Memory B cell (primary cell): ENCODE data around the gene SLC6A5.

Source experiments
- ATAC-seq: fragments of 150-1000 bp; cut with Tn5 transposase; 2 replicates; pipeline ENCODE4 v1.10.0; 2021; ENCODE audit warnings: low read depth, mild to moderate bottlenecking, moderate library complexity
- DNase-seq, 2 donors: peaks; one replicate each; pipeline ENCODE4 v3.0.0; 2022; ENCODE audit warnings: low spot score in 2 of 2
- H3K27ac Mint-ChIP-seq: one replicate; pipeline ENCODE4 v1.8.0; 2022; ENCODE audit warnings: mild to moderate bottlenecking, moderate library complexity, mixed read lengths
- H3K27me3 Mint-ChIP-seq: one replicate; pipeline ENCODE4 v1.8.0; 2022; ENCODE audit warnings: mixed read lengths
- H3K36me3 Mint-ChIP-seq: one replicate; pipeline ENCODE4 v1.8.0; 2022; ENCODE audit warnings: mild to moderate bottlenecking, mixed read lengths
- H3K4me1 Mint-ChIP-seq: one replicate; pipeline ENCODE4 v1.8.0; 2022; ENCODE audit warnings: mixed read lengths
- H3K4me3 Mint-ChIP-seq: one replicate; pipeline ENCODE4 v1.8.0; 2022; ENCODE audit warnings: mild to moderate bottlenecking, moderate library complexity, mixed read lengths
- H3K9me3 Mint-ChIP-seq: one replicate; pipeline ENCODE4 v1.8.0; 2022; ENCODE audit warnings: mixed read lengths

Gene SLC6A5

DNA sequence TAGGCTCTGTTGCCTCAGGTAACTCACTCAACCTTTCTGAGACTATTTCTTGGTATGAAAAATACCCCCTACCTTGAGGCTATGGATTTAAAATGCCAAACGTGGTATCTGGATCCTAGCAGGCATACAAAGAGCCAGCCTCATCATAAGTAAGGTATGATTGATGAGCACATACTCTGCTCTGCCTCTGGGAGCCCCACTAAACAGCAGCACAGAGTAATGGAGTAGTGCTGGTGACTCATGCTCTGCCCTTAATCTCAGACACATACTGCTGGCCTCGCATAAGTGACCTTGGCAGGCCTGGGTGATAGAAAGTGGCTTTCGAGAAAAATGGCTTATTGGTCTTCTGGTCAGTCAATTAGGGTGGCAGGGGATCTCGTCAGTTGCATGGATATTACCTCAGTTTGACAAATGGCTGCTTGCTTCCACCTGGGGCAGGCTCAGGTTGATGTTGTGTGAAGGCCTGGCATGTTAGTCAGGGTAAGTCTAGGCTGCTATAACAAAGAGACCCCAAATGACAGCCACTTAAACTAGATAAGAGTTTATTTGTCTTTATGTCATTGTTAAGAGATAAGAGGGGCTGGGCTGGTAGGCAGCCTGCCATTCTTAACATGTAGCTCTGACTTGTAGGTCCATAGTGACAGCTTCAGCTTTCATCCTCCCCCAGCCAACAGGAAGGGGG is 15.2 kb upstream of the SLC6A5 start:
- no peaks in the 10 kb centered on the region for H3K36me3 Mint-ChIP-seq
- ATAC-seq: no peak

GRCh38 chr11:20589796-20590195 is 9.6 kb upstream of the SLC6A5 start:
- H3K27me3 Mint-ChIP-seq: peaks cover 11% of the 10 kb centered on the region

More for the DNA sequence above, 15.2 kb upstream of the SLC6A5 start:
- no peak for DNase-seq
- Mint-ChIP-seq H3K4me1 (no peaks in the 10 kb centered on the region), H3K9me3 (peaks cover 1% of the 10 kb centered on the region), H3K27me3 (peaks cover 6% of the 10 kb centered on the region), H3K4me3 (no peak overlapping the region), H3K27ac (no peak overlapping the region)

DNA sequence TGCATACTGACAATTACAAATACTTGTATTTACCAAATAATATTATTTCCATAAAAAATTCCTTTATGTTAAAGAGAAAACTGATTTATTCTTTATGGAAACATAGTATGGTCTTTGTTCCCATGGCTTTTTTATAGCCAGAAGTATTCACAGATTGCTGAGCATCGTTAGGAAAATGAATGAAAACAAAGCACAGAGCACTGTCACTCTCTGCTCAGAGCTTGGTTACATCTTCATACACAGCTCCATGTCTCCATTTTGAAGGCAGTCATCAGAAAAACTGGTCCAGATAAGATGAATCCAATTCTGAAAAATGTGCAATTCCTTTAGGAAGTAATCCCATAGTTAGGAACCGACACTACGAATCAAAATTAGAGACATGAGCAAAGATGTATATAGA is 9.0 kb upstream of the SLC6A5 start:
- ATAC-seq: no peak
- Mint-ChIP-seq H3K9me3 (no peaks in the 10 kb centered on the region), H3K36me3 (no peaks in the 10 kb centered on the region), H3K27me3 (peaks cover 11% of the 10 kb centered on the region), H3K4me3 (no peak overlapping the region), H3K27ac (no peak overlapping the region), H3K4me1 (no peaks in the 10 kb centered on the region)
- DNase-seq: no peak

More at GRCh38 chr11:20589796-20590195, 9.6 kb upstream of the SLC6A5 start:
- H3K4me3 Mint-ChIP-seq: no peak overlapping the region
- H3K4me1 Mint-ChIP-seq: no peaks in the 10 kb centered on the region
- ATAC-seq (no peak), DNase-seq (no peak)
- H3K36me3 Mint-ChIP-seq: no peaks in the 10 kb centered on the region
- H3K9me3 Mint-ChIP-seq: no peaks in the 10 kb centered on the region
- no peak overlapping the region for H3K27ac Mint-ChIP-seq

- H3K9me3 Mint-ChIP-seq: no peaks in the 10 kb centered on the region
- peaks cover 13% of the 10 kb centered on the region for H3K27me3 Mint-ChIP-seq
- DNase-seq (no peak), ATAC-seq (no peak)
- H3K36me3 Mint-ChIP-seq: no peaks in the 10 kb centered on the region
- H3K4me3 Mint-ChIP-seq: no peak overlapping the region
- no peak overlapping the region for H3K27ac Mint-ChIP-seq
- no peaks in the 10 kb centered on the region for H3K4me1 Mint-ChIP-seq
Observed at GRCh38 chr11:20592741-20593140, 6.7 kb upstream of the SLC6A5 start.

- peaks cover 15% of the 10 kb centered on the region for H3K27me3 Mint-ChIP-seq
Observed at GRCh38 chr11:20594274-20595061, 4.9 kb upstream of the SLC6A5 start.

DNA sequence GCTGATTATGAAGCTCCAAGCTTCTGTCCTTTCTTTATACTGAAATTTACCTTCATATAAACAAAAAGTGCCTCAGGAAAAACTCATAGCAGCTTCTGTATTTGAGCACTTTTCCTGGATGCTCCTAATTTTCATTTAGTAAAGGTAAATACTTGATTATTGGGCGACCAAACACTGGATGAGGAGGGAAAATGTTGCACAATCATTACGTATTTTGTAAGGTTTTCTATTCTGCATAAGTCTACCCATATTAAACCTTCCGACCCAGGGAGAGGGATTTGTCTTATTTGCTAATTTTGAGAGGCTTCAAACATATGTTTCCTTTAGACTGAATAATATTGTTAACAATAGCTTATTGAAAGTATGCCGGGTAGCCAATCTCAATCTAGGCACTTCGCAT is 4.3 kb upstream of the SLC6A5 start:
- peaks cover 20% of the 10 kb centered on the region for H3K27me3 Mint-ChIP-seq
- ATAC-seq (no peak), DNase-seq (no peak)
- H3K4me1 Mint-ChIP-seq: no peaks in the 10 kb centered on the region
- H3K36me3 Mint-ChIP-seq: no peaks in the 10 kb centered on the region
- H3K9me3 Mint-ChIP-seq: peaks cover 3% of the 10 kb centered on the region
- H3K27ac Mint-ChIP-seq: no peak overlapping the region
- H3K4me3 Mint-ChIP-seq: no peak overlapping the region

More at GRCh38 chr11:20594274-20595061, 4.9 kb upstream of the SLC6A5 start:
- no peak overlapping the region for H3K4me3 Mint-ChIP-seq
- H3K4me1 Mint-ChIP-seq: no peaks in the 10 kb centered on the region
- H3K9me3 Mint-ChIP-seq: no peaks in the 10 kb centered on the region
- no peaks in the 10 kb centered on the region for H3K36me3 Mint-ChIP-seq
- no peak overlapping the region for H3K27ac Mint-ChIP-seq
- DNase-seq (no peak), ATAC-seq (no peak)

GRCh38 chr11:20596205-20597153 is 2.9 kb upstream of the SLC6A5 start:
- DNase-seq: no peak
- H3K4me3 Mint-ChIP-seq: no peak overlapping the region
- ATAC-seq: no peak
- no peak overlapping the region for H3K27ac Mint-ChIP-seq
- H3K4me1 Mint-ChIP-seq: no peaks in the 10 kb centered on the region
- H3K27me3 Mint-ChIP-seq: peaks cover 24% of the 10 kb centered on the region
- peaks cover 4% of the 10 kb centered on the region for H3K9me3 Mint-ChIP-seq
- no peaks in the 10 kb centered on the region for H3K36me3 Mint-ChIP-seq

- no peak for ATAC-seq
- Mint-ChIP-seq H3K4me1 (no peaks in the 10 kb centered on the region), H3K27ac (no peak overlapping the region), H3K9me3 (peaks cover 4% of the 10 kb centered on the region), H3K4me3 (no peak overlapping the region), H3K27me3 (peaks cover 24% of the 10 kb centered on the region), H3K36me3 (no peaks in the 10 kb centered on the region)
- DNase-seq: no peak
Observed at GRCh38 chr11:20597154-20597679, 2.2 kb upstream of the SLC6A5 start.

GRCh38 chr11:20597680-20598484 is 1.5 kb upstream of the SLC6A5 start:
- Mint-ChIP-seq H3K9me3 (peaks cover 4% of the 10 kb centered on the region), H3K4me3 (no peak overlapping the region), H3K27me3 (peaks cover 28% of the 10 kb centered on the region), H3K36me3 (no peaks in the 10 kb centered on the region), H3K4me1 (no peaks in the 10 kb centered on the region), H3K27ac (no peak overlapping the region)
- ATAC-seq (no peak), DNase-seq (no peak)

DNA sequence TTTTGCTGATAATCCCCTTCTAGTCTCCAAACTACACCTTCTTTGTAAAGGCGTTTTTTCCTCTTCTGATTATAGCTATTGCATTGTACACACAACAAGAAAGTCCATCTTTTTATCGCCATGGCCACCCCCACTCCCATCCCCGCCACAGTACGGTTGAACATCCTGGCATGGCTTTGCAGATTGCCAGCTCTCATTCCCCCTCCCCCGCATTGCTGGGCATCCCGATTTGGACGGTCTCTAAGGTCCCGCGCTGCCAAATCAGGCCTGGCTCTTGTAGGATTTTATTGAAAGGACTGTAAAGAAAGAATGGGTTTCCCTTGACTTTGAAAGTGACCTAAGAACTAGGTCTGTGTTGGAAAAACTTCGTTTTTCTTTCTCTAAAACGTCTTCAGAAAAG is 916 bp upstream of the SLC6A5 start:
- Mint-ChIP-seq H3K9me3 (peaks cover 4% of the 10 kb centered on the region), H3K4me1 (no peaks in the 10 kb centered on the region), H3K27me3 (peaks cover 29% of the 10 kb centered on the region), H3K4me3 (no peak overlapping the region), H3K36me3 (no peaks in the 10 kb centered on the region), H3K27ac (no peak overlapping the region)
- no peak for DNase-seq
- ATAC-seq: no peak

- H3K4me3 Mint-ChIP-seq: no peak overlapping the region
- H3K27me3 Mint-ChIP-seq: peaks cover 30% of the 10 kb centered on the region
- ATAC-seq: no peak
- H3K36me3 Mint-ChIP-seq: no peaks in the 10 kb centered on the region
- peaks cover 4% of the 10 kb centered on the region for H3K9me3 Mint-ChIP-seq
- no peak overlapping the region for H3K27ac Mint-ChIP-seq
- DNase-seq: no peak
- no peaks in the 10 kb centered on the region for H3K4me1 Mint-ChIP-seq
Observed at GRCh38 chr11:20600020-20600346, 575 bp downstream of the SLC6A5 start.

- no peak for ATAC-seq
- no peak overlapping the region for H3K4me3 Mint-ChIP-seq
- H3K4me1 Mint-ChIP-seq: no peaks in the 10 kb centered on the region
- no peak overlapping the region for H3K27ac Mint-ChIP-seq
- H3K27me3 Mint-ChIP-seq: peaks cover 34% of the 10 kb centered on the region
- H3K9me3 Mint-ChIP-seq: peaks cover 4% of the 10 kb centered on the region
- H3K36me3 Mint-ChIP-seq: no peaks in the 10 kb centered on the region
- no peak for DNase-seq
Observed at GRCh38 chr11:20600551-20600950, 1.1 kb downstream of the SLC6A5 start.

- peaks cover 40% of the 10 kb centered on the region for H3K27me3 Mint-ChIP-seq
- DNase-seq: no peak
- H3K4me1 Mint-ChIP-seq: no peaks in the 10 kb centered on the region
- H3K27ac Mint-ChIP-seq: no peak overlapping the region
- H3K9me3 Mint-ChIP-seq: peaks cover 4% of the 10 kb centered on the region
- ATAC-seq: no peak
- H3K4me3 Mint-ChIP-seq: no peak overlapping the region
- no peaks in the 10 kb centered on the region for H3K36me3 Mint-ChIP-seq
Observed at GRCh38 chr11:20601221-20601914, 2.0 kb downstream of the SLC6A5 start.
